GM12878 (cell line): ENCODE results near the gene NDRG2.

ENCODE experiments used
- CHD2 ChIP-seq: IDR thresholded peaks from 2 replicates; pipeline ENCODE4 v1.6.1; 2011; ENCODE audit warnings: low read depth, low read length, improper control_type of control experiment, borderline replicate concordance
- EZH2 ChIP-seq: IDR thresholded peaks from 2 replicates; pipeline ENCODE4 v1.6.1; 2012; ENCODE audit warnings: low read depth, mild to moderate bottlenecking, control low read depth, inconsistent platforms, low read length, borderline replicate concordance; ENCODE audit not compliant: control insufficient read depth
- MEF2B ChIP-seq: fragments of 450-650 bp; IDR thresholded peaks from 2 replicates; pipeline ENCODE4 v1.6.1; 2018; ENCODE audit warnings: mild to moderate bottlenecking, moderate library complexity; ENCODE audit not compliant: partially characterized antibody, poor library complexity, severe bottlenecking
- NR2F1 ChIP-seq: fragments of 450-650 bp; conservative IDR thresholded peaks from 2 replicates; pipeline ENCODE4 v1.6.1; 2017; ENCODE audit warnings: mild to moderate bottlenecking
- POLR2A ChIP-seq: IDR thresholded peaks from 2 replicates; pipeline ENCODE4 v1.6.1; 2011; ENCODE audit warnings: low read depth, mild to moderate bottlenecking, low read length
- POLR2AphosphoS5 ChIP-seq: IDR thresholded peaks from 2 replicates; pipeline ENCODE4 v1.6.1; 2011; ENCODE audit warnings: mild to moderate bottlenecking, low read length, inconsistent platforms
- TAF1 ChIP-seq: IDR thresholded peaks from 2 replicates; pipeline ENCODE4 v1.6.1; 2011; ENCODE audit warnings: mild to moderate bottlenecking, low read depth, low read length, borderline replicate concordance
- TCF3 ChIP-seq: IDR thresholded peaks from 2 replicates; pipeline ENCODE4 v1.6.1; 2012; ENCODE audit warnings: low read depth, mild to moderate bottlenecking, low read length, borderline replicate concordance; ENCODE audit not compliant: insufficient read depth
- YY1 ChIP-seq: IDR thresholded peaks from 2 replicates; pipeline ENCODE4 v1.6.1; 2011; ENCODE audit warnings: low read depth, mild to moderate bottlenecking, low read length
- ZNF207 ChIP-seq: fragments of 450-650 bp; IDR thresholded peaks from 2 replicates; pipeline ENCODE4 v1.6.1; 2014; ENCODE audit warnings: antibody characterized with exemption, mild to moderate bottlenecking, borderline replicate concordance
- TF ChIP-seq, protein P1 (sequence below), 3 experiments: IDR thresholded peaks in 2 of 3; conservative IDR thresholded peaks in 1 of 3; 2 replicates each; pipeline ENCODE4 v1.5.1; 2011; ENCODE audit warnings: low read depth in 3 of 3, low read length in 3 of 3, mild to moderate bottlenecking in 3 of 3, control low read depth in 2 of 3, moderate library complexity in 2 of 3, inconsistent platforms in 1 of 3, mixed read lengths in 1 of 3; ENCODE audit not compliant: control insufficient read depth in 2 of 3, insufficient read depth in 1 of 3; ENCODE audit errors: extremely low read depth in 1 of 3
- TF ChIP-seq, protein P2 (sequence below): IDR thresholded peaks from 2 replicates; pipeline ENCODE4 v1.6.1; 2012; ENCODE audit warnings: low read length, inconsistent platforms

DNA sequence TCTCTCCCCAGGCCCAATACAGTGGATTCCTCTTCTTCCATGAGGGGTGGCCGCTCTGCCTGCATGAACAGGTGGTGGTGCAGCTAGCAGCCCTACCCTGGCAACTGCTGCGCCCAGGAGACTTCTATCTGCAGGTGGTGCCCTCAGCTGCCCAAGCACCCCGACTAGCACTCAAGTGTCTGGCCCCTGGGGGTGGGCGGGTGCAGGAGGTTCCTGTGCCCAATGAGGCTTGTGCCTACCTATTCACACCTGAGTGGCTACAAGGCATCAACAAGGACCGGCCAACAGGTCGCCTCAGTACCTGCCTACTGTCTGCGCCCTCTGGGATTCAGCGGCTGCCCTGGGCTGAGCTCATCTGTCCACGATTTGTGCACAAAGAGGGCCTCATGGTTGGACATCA, 49.1 kb upstream of the NDRG2 start:
- TF ChIP-seq ZNF207 (no peak), TCF3 (no peak), NR2F1 (no peak), POLR2A (no peak), YY1 (no peak), CHD2 (no peak), TAF1 (no peak), POLR2AphosphoS5 (no peak), MEF2B (no peak), EZH2 (no peak)
- TF ChIP-seq, protein P1, sequence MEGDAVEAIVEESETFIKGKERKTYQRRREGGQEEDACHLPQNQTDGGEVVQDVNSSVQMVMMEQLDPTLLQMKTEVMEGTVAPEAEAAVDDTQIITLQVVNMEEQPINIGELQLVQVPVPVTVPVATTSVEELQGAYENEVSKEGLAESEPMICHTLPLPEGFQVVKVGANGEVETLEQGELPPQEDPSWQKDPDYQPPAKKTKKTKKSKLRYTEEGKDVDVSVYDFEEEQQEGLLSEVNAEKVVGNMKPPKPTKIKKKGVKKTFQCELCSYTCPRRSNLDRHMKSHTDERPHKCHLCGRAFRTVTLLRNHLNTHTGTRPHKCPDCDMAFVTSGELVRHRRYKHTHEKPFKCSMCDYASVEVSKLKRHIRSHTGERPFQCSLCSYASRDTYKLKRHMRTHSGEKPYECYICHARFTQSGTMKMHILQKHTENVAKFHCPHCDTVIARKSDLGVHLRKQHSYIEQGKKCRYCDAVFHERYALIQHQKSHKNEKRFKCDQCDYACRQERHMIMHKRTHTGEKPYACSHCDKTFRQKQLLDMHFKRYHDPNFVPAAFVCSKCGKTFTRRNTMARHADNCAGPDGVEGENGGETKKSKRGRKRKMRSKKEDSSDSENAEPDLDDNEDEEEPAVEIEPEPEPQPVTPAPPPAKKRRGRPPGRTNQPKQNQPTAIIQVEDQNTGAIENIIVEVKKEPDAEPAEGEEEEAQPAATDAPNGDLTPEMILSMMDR (IDR thresholded peaks at IDR 0.05 in 2 of 3, conservative IDR thresholded peaks at IDR 0.05 in 1 of 3; ENCODE audit: control insufficient read depth in 2 of 3, extremely low read depth in 1 of 3, insufficient read depth in 1 of 3, low read depth in 3 of 3, low read length in 3 of 3), result no peak
- TF ChIP-seq, protein P2, sequence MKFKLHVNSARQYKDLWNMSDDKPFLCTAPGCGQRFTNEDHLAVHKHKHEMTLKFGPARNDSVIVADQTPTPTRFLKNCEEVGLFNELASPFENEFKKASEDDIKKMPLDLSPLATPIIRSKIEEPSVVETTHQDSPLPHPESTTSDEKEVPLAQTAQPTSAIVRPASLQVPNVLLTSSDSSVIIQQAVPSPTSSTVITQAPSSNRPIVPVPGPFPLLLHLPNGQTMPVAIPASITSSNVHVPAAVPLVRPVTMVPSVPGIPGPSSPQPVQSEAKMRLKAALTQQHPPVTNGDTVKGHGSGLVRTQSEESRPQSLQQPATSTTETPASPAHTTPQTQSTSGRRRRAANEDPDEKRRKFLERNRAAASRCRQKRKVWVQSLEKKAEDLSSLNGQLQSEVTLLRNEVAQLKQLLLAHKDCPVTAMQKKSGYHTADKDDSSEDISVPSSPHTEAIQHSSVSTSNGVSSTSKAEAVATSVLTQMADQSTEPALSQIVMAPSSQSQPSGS, result no peak
